ENCODE data around the gene PABPN1.

Gene PABPN1

GRCh38 chr14:23286020-23286901 is 35.0 kb upstream of the PABPN1 start, which contains the start of gene HOMEZ:
HOMEZ (minus strand) TSS chr14:23286132; CDS start chr14:23285952, 180 bp downstream.
- peak; percentile 6 for TF ChIP-seq CTCF (IDR thresholded peaks at IDR 0.05; ENCODE audit: low read depth, low read length)

GRCh38 chr14:23286902-23287479 is 34.3 kb upstream of the PABPN1 start:
- no peak for TF ChIP-seq CTCF (IDR thresholded peaks at IDR 0.05; ENCODE audit: low read depth, low read length)
- DNase-seq (ENCODE audit: extremely low read depth, low read depth): no peak

More at GRCh38 chr14:23286020-23286901, 35.0 kb upstream of the PABPN1 start, which contains the start of gene HOMEZ:
- peak; percentile 97 for DNase-seq (ENCODE audit: extremely low read depth, low read depth)

- peak; percentile 81 for TF ChIP-seq CTCF (IDR thresholded peaks at IDR 0.05; ENCODE audit: low read depth, low read length)
- no peak for DNase-seq (ENCODE audit: extremely low read depth, low read depth)
Measured at GRCh38 chr14:23294734-23295561, 26.3 kb upstream of the PABPN1 start.

GRCh38 chr14:23296012-23296777 is 25.1 kb upstream of the PABPN1 start:
- DNase-seq (ENCODE audit: extremely low read depth, low read depth): no peak
- TF ChIP-seq CTCF (IDR thresholded peaks at IDR 0.05; ENCODE audit: low read depth, low read length): no peak

GRCh38 chr14:23297096-23297495 is 24.2 kb upstream of the PABPN1 start:
- no peak for DNase-seq (ENCODE audit: extremely low read depth, low read depth)
- TF ChIP-seq CTCF (IDR thresholded peaks at IDR 0.05; ENCODE audit: low read depth, low read length): no peak

- no peak for DNase-seq (ENCODE audit: extremely low read depth, low read depth)
- no peak for TF ChIP-seq CTCF (IDR thresholded peaks at IDR 0.05; ENCODE audit: low read depth, low read length)
Measured at GRCh38 chr14:23297611-23298277, 23.5 kb upstream of the PABPN1 start.
